GM12878 (cell line): Measurements from ENCODE around the gene PLA2G1B. TPM values are rescaled to one million over a fixed set of nuclear protein-coding genes. Genes with fewer than 3 reads are reported as not detected.

Experiments
- ATAC-seq: fragments of 200-7000 bp; cut with Tn5 transposase; 3 replicates; pipeline ENCODE4 v1.9.1; 2020; ENCODE audit warnings: mild to moderate bottlenecking, moderate library complexity
- BruUV-seq: library from RNA; stranded (reverse); fragments of 400-500 nt; replicated peaks from 2 replicates; lab custom pipeline; 2021; lab: Mats Ljungman, UMichigan
- CTCF ChIA-PET: fragments of 300-600 bp; sonication (Branson Sonifier 250); formaldehyde crosslinking; extraction: SDS; loops from one replicate; lab custom pipeline; 2021; ENCODE audit warnings: inconsistent platforms; lab: Yijun Ruan, JAX
- POLR2A ChIA-PET: fragments of 350-600 bp; formaldehyde crosslinking; extraction: SDS; loops from one replicate; lab custom pipeline; 2021; ENCODE audit warnings: inconsistent platforms; lab: Charles Lee
- RAD21 ChIA-PET: fragments of 300-600 bp; sonication (Branson Sonifier 250); formaldehyde crosslinking; loops from one replicate; lab custom pipeline; 2023; ENCODE audit warnings: antibody characterized with exemption; ENCODE audit not compliant: unreplicated experiment; lab: Charles Lee
- SMC1A ChIA-PET: fragments of 300-600 bp; sonication (Branson Sonifier 250); formaldehyde crosslinking; loops from one replicate; lab custom pipeline; 2023; ENCODE audit not compliant: unreplicated experiment, uncharacterized antibody; lab: Charles Lee
- DNase-seq: peaks from one replicate; pipeline ENCODE4 v3.0.0-alpha.2; 2011; ENCODE audit warnings: low read depth, low spot score
- FAIRE-seq: peaks from 3 replicates; lab custom pipeline; 2011; peaks lifted over from hg19 to GRCh38; lab: Jason Lieb, UNC
- H2AFZ ChIP-seq: 2 replicates; pipeline ENCODE4 v1.6.0; 2011; ENCODE audit warnings: low read depth, low read length, control low read depth; ENCODE audit not compliant: control insufficient read depth
- H3K27ac ChIP-seq: 2 replicates; pipeline ENCODE4 v1.5.1; 2011; ENCODE audit warnings: control low read depth; ENCODE audit not compliant: control insufficient read depth, insufficient read depth
- H3K27me3 ChIP-seq, 2 experiments: replicated peaks in 1 of 2; 2 replicates each; pipeline versions ENCODE4 v1.6.0 to v1.6.1; 2011; ENCODE audit warnings: low read length in 1 of 2; ENCODE audit not compliant: control insufficient read depth in 2 of 2, insufficient read depth in 2 of 2
- H3K36me3 ChIP-seq, 2 experiments: 2 replicates each; pipeline ENCODE4 v1.5.1; 2011; ENCODE audit warnings: low read length in 1 of 2; ENCODE audit not compliant: control insufficient read depth in 2 of 2, insufficient read depth in 2 of 2
- H3K4me1 ChIP-seq: 2 replicates; pipeline ENCODE4 v1.6.1; 2011; ENCODE audit warnings: mild to moderate bottlenecking, low read length, moderate library complexity, mixed read lengths; ENCODE audit not compliant: control insufficient read depth, insufficient read depth
- H3K4me2 ChIP-seq: 2 replicates; pipeline ENCODE4 v1.6.0; 2011; ENCODE audit warnings: control low read depth; ENCODE audit not compliant: control insufficient read depth, insufficient read depth
- H3K4me3 ChIP-seq: fragments of 200-600 bp; sonication (generic); 2 replicates; pipeline ENCODE4 v1.5.1; 2016
- H3K79me2 ChIP-seq: 2 replicates; pipeline ENCODE4 v1.6.0; 2011; ENCODE audit warnings: low read length; ENCODE audit not compliant: control insufficient read depth, insufficient read depth
- H3K9ac ChIP-seq: 2 replicates; pipeline ENCODE4 v1.8.0; 2011; ENCODE audit warnings: low read length, control low read depth, mixed read lengths; ENCODE audit not compliant: control insufficient read depth, insufficient read depth
- H3K9me3 ChIP-seq: replicated peaks from 3 replicates; pipeline ENCODE4 v1.5.1; 2011; ENCODE audit warnings: mild to moderate bottlenecking, low read length; ENCODE audit not compliant: control insufficient read depth, insufficient read depth
- H4K20me1 ChIP-seq: 2 replicates; pipeline ENCODE4 v1.6.0; 2011; ENCODE audit not compliant: control insufficient read depth, insufficient read depth
- CHD1 ChIP-seq: IDR thresholded peaks from 2 replicates; pipeline ENCODE4 v1.6.1; 2012; ENCODE audit warnings: low read depth, low read length, improper control_type of control experiment
- E4F1 ChIP-seq: fragments of 450-650 bp; IDR thresholded peaks from 2 replicates; pipeline ENCODE4 v1.6.1; 2018; ENCODE audit warnings: borderline replicate concordance, mild to moderate bottlenecking; ENCODE audit not compliant: partially characterized antibody
- FOXM1 ChIP-seq: IDR thresholded peaks from 2 replicates; pipeline ENCODE4 v1.6.1; 2012; ENCODE audit warnings: low read depth, mild to moderate bottlenecking, inconsistent platforms, low read length, moderate library complexity
- IKZF1 ChIP-seq: fragments of 450-650 bp; conservative IDR thresholded peaks from 2 replicates; pipeline ENCODE4 v1.6.1; 2017; ENCODE audit warnings: antibody characterized with exemption, mild to moderate bottlenecking
- KAT2A ChIP-seq: conservative IDR thresholded peaks from 2 replicates; pipeline ENCODE4 v1.6.1; 2011; ENCODE audit warnings: low read depth, low read length; ENCODE audit not compliant: control insufficient read depth
- MEF2A ChIP-seq: IDR thresholded peaks from 2 replicates; pipeline ENCODE4 v1.6.1; 2011; ENCODE audit warnings: low read depth, mild to moderate bottlenecking, low read length, moderate library complexity; ENCODE audit not compliant: insufficient read depth
- MEF2B ChIP-seq: fragments of 450-650 bp; IDR thresholded peaks from 2 replicates; pipeline ENCODE4 v1.6.1; 2018; ENCODE audit warnings: mild to moderate bottlenecking, moderate library complexity; ENCODE audit not compliant: partially characterized antibody, poor library complexity, severe bottlenecking
- NR2C2 ChIP-seq: IDR thresholded peaks from 2 replicates; pipeline ENCODE4 v1.6.1; 2011; ENCODE audit warnings: borderline replicate concordance, low read depth; ENCODE audit not compliant: control insufficient read depth, insufficient read length
- RAD21 ChIP-seq: IDR thresholded peaks from 2 replicates; pipeline ENCODE4 v1.6.1; 2011; ENCODE audit warnings: mild to moderate bottlenecking, low read depth, low read length, moderate library complexity; ENCODE audit not compliant: insufficient read depth
- SMAD1 ChIP-seq: fragments of 450-650 bp; IDR thresholded peaks from 2 replicates; pipeline ENCODE4 v1.6.1; 2018; ENCODE audit warnings: mild to moderate bottlenecking, low read depth; ENCODE audit not compliant: partially characterized antibody
- STAT1 ChIP-seq: fragments of 450-650 bp; conservative IDR thresholded peaks from 2 replicates; pipeline ENCODE4 v1.6.1; 2014; ENCODE audit warnings: antibody characterized with exemption, mild to moderate bottlenecking
- TARDBP ChIP-seq: IDR thresholded peaks from 2 replicates; pipeline ENCODE4 v1.6.1; 2016; ENCODE audit warnings: borderline replicate concordance
- WGBS: methylation state at CpG from one replicate; pipeline ENCODE4 v1.1.6; 2016; ENCODE audit warnings: low lambda C conversion rate; ENCODE audit not compliant: insufficient replicate concordance, insufficient coverage; ENCODE audit errors: missing lambda C conversion rate; 5-methylcytosine and 5-hydroxymethylcytosine counted together
- in situ Hi-C: fragments of 300-500 bp; cut with MboI; formaldehyde crosslinking; loops from 9 replicates; pipeline ENCODE4 v1.14.3; 2018; ENCODE audit warnings: mixed read lengths
- intact Hi-C: fragments of 100-400 bp; cut with micrococcal nuclease; formaldehyde crosslinking; loops from one replicate; pipeline ENCODE4 v1.14.2; 2022; ENCODE audit not compliant: unreplicated experiment
- polyA plus RNA-seq, 11 experiments: library from polyadenylated mRNA; depleted of rRNA in 4 of 11; unstranded in 6 of 11; stranded (reverse) in 5 of 11; fragments of >200 nt; fragmentation: Nextera tagmentation in 4 of 11; fragmentation: Illumina TruSeq in 1 of 11; extraction: Ambion mirVana in 4 of 11; extraction: Trizol in 1 of 11; gene quantifications; 1 replicate in 1 of 11; 2 replicates in 10 of 11; pipeline versions ENCODE4 v1.2.1 to v1.2.3, GENCODE V29; 2011 to 2016; ENCODE audit warnings: inconsistent platforms in 2 of 11, missing spikeins in 2 of 11, low read depth in 1 of 11
- total RNA-seq, 4 experiments: library from RNA; depleted of rRNA in 3 of 4; stranded (reverse); fragments of >200 nt in 3 of 4; fragmentation: Illumina TruSeq in 1 of 4; extraction: Trizol in 1 of 4; gene quantifications; 2 replicates each; pipeline versions ENCODE4 v1.2.1 to v1.2.3, GENCODE V29; 2013 to 2021

Gene PLA2G1B
- total and polyA plus RNA-seq, 10 of the 15 experiments (the other 5 are each of a cell fraction or from before 2014, with no cell fraction given) = not detected

GRCh38 chr12:120283318-120283717 is 44.3 kb downstream of the PLA2G1B start:
- H3K27me3 ChIP-seq = no peaks in the 10 kb centered on the region
- H3K27ac ChIP-seq = no peak overlapping the region
- SMC1A ChIA-PET = interaction anchor here (0.6 to 1.1 kb wide), 2 partner anchors 8 to 123 kb away, joined by 3 read pairs; partner anchors contain the start of gene RNU4-2
- CTCF ChIA-PET = no interaction called here
- in situ Hi-C loops (no loop called here), intact Hi-C loops (no loop called here)
- RAD21 ChIA-PET = interaction anchor here (0.7 kb wide), 1 partner anchor 55 kb away, joined by 3 read pairs; no protein-coding TSS in a partner anchor
- POLR2A ChIA-PET = interaction anchor here (0.6 to 1.3 kb wide), 2 partner anchors 8 to 265 kb away, joined by 3 to 6 read pairs; partner anchors contain the start of gene RNU4-2
- H3K79me2 ChIP-seq = no peaks in the 10 kb centered on the region
- DNase-seq (no peak), ATAC-seq (no peak), FAIRE-seq (no peak)
- WGBS = 75% methylated on average over 7 of the region's 7 CpGs
- H3K36me3 ChIP-seq = no peaks in the 10 kb centered on the region
- BruUV-seq = no TSS peak
- no peak overlapping the region for H3K9ac ChIP-seq
- TF ChIP-seq E4F1 (no peak), IKZF1 (no peak), SMAD1 (no peak), STAT1 (no peak), NR2C2 (no peak), MEF2A (no peak), MEF2B (no peak), KAT2A (no peak), TARDBP (no peak), FOXM1 (no peak), RAD21 (no peak), CHD1 (no peak)
- H4K20me1 ChIP-seq = no peaks in the 10 kb centered on the region
- no peak overlapping the region for H3K4me3 ChIP-seq
- no peak overlapping the region for H2AFZ ChIP-seq
- H3K9me3 ChIP-seq = no peaks in the 10 kb centered on the region
- H3K4me2 ChIP-seq = no peak overlapping the region
- H3K4me1 ChIP-seq = no peaks in the 10 kb centered on the region
